ENCODE data around the gene ASNSD1. TPM values are rescaled to one million over a fixed set of nuclear protein-coding genes. Genes with fewer than 3 reads are reported as not detected.

ASNSD1 gene
- total and polyA plus RNA-seq, 2 of the 13 experiments (the other 11 are each of a cell fraction or from before 2014, with no cell fraction given) = 35.1 to 96.6 TPM

DNA sequence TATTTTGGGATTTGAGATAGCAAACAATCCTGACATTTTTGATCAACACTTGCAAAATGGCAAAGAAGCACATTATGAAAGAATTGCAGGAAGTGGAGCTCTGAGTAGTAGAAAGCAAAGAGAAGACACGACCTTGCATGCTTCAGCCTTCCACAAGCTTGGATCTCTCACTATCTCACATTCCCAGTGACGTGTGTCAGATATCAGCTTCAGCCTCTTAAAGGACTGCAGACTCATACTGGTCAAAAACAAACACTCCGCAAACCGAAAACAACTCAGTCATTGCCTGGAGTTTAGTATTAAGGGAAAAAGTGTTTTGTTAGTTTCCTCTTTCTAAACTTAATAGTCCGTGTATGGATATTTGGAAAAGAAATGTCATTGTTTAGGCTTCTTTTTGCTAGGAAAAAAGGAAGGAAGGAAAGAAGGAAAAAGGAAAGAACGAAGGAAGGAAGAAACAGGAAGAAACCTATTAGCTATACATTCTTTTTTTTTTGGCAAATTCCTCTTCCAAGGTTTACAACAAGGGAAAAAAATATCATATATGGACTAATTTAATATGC is 48.1 kb upstream of the ASNSD1 start (continued):
- TF ChIP-seq ZNF768 (CRISPR knock-in tag; IDR thresholded peaks at IDR 0.05) (no peak), IKZF1 (IDR thresholded peaks at IDR 0.05) (no peak), ZNF703 (CRISPR knock-in tag; IDR thresholded peaks at IDR 0.05; ENCODE audit: borderline replicate concordance) (no peak), ZNF335 (CRISPR knock-in tag; IDR thresholded peaks at IDR 0.05) (peak; percentile 26; the same call in 1 of the 2 replicates), ZNF12 (CRISPR knock-in tag; IDR thresholded peaks at IDR 0.05) (0 out of 2 replicates have a peak, but pooled peaks have one; percentile 59), ELF4 (CRISPR knock-in tag; IDR thresholded peaks at IDR 0.05; ENCODE audit: borderline replicate concordance) (no peak), ZNF138 (CRISPR knock-in tag; IDR thresholded peaks at IDR 0.05; ENCODE audit: low read depth) (no peak), ZSCAN25 (CRISPR knock-in tag; IDR thresholded peaks at IDR 0.05) (no peak), RBAK (CRISPR knock-in tag; IDR thresholded peaks at IDR 0.05) (no peak), ZNF546 (CRISPR knock-in tag; conservative IDR thresholded peaks at IDR 0.05) (no peak), NPAS2 (CRISPR knock-in tag; IDR thresholded peaks at IDR 0.05; ENCODE audit: borderline replicate concordance) (no peak), SP1 (IDR thresholded peaks at IDR 0.05) (no peak), SP1 (CRISPR knock-in tag; IDR thresholded peaks at IDR 0.05) (no peak), RBFOX2 (IDR thresholded peaks at IDR 0.05; ENCODE audit: low read depth, low read length) (no peak), RARG (CRISPR knock-in tag; IDR thresholded peaks at IDR 0.05; ENCODE audit: low read depth) (no peak), NAIF1 (CRISPR knock-in tag; IDR thresholded peaks at IDR 0.05; ENCODE audit: borderline replicate concordance) (no peak), HNRNPH1 (optimal IDR thresholded peaks at IDR 0.05; ENCODE audit: low read depth, low read length) (no peak), SOX13 (IDR thresholded peaks at IDR 0.05) (no peak), SOX13 (CRISPR knock-in tag; conservative IDR thresholded peaks at IDR 0.05 in 1 of 2, IDR thresholded peaks at IDR 0.05 in 1 of 2) (peak in 1 of 2 experiments; percentile 61; a peak in 1 of 4 replicates), ZNF672 (CRISPR knock-in tag; IDR thresholded peaks at IDR 0.05) (no peak), WIZ (CRISPR knock-in tag; IDR thresholded peaks at IDR 0.05) (no peak), FOXA1 (IDR thresholded peaks at IDR 0.05) (no peak), FOXA1 (CRISPR knock-in tag; IDR thresholded peaks at IDR 0.05) (peak; percentile 35; the same call in 1 of the 2 replicates), ELF3 (CRISPR knock-in tag; IDR thresholded peaks at IDR 0.05) (peak; percentile 53; the same call in 1 of the 2 replicates)
- TF ChIP-seq, protein P1, sequence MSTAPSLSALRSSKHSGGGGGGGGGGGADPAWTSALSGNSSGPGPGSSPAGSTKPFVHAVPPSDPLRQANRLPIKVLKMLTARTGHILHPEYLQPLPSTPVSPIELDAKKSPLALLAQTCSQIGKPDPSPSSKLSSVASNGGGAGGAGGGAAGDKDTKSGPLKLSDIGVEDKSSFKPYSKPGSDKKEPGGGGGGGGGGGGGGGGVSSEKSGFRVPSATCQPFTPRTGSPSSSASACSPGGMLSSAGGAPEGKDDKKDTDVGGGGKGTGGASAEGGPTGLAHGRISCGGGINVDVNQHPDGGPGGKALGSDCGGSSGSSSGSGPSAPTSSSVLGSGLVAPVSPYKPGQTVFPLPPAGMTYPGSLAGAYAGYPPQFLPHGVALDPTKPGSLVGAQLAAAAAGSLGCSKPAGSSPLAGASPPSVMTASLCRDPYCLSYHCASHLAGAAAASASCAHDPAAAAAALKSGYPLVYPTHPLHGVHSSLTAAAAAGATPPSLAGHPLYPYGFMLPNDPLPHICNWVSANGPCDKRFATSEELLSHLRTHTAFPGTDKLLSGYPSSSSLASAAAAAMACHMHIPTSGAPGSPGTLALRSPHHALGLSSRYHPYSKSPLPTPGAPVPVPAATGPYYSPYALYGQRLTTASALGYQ (CRISPR knock-in tag; IDR thresholded peaks at IDR 0.05) = no peak
- TF ChIP-seq, protein P2, sequence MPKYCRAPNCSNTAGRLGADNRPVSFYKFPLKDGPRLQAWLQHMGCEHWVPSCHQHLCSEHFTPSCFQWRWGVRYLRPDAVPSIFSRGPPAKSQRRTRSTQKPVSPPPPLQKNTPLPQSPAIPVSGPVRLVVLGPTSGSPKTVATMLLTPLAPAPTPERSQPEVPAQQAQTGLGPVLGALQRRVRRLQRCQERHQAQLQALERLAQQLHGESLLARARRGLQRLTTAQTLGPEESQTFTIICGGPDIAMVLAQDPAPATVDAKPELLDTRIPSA (CRISPR knock-in tag; IDR thresholded peaks at IDR 0.05; ENCODE audit: borderline replicate concordance) = no peak
- TF ChIP-seq, protein P3, sequence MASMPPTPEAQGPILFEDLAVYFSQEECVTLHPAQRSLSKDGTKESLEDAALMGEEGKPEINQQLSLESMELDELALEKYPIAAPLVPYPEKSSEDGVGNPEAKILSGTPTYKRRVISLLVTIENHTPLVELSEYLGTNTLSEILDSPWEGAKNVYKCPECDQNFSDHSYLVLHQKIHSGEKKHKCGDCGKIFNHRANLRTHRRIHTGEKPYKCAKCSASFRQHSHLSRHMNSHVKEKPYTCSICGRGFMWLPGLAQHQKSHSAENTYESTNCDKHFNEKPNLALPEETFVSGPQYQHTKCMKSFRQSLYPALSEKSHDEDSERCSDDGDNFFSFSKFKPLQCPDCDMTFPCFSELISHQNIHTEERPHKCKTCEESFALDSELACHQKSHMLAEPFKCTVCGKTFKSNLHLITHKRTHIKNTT (CRISPR knock-in tag; IDR thresholded peaks at IDR 0.05) = no peak
- TF ChIP-seq, protein P4, sequence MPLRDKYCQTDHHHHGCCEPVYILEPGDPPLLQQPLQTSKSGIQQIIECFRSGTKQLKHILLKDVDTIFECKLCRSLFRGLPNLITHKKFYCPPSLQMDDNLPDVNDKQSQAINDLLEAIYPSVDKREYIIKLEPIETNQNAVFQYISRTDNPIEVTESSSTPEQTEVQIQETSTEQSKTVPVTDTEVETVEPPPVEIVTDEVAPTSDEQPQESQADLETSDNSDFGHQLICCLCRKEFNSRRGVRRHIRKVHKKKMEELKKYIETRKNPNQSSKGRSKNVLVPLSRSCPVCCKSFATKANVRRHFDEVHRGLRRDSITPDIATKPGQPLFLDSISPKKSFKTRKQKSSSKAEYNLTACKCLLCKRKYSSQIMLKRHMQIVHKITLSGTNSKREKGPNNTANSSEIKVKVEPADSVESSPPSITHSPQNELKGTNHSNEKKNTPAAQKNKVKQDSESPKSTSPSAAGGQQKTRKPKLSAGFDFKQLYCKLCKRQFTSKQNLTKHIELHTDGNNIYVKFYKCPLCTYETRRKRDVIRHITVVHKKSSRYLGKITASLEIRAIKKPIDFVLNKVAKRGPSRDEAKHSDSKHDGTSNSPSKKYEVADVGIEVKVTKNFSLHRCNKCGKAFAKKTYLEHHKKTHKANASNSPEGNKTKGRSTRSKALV (CRISPR knock-in tag; IDR thresholded peaks at IDR 0.05) = no peak

Data from HepG2 (cell line).